ENCODE results near the gene ZNF385C. TPM values are rescaled to one million over a fixed set of nuclear protein-coding genes. Genes with fewer than 3 reads are reported as not detected.

Gene ZNF385C
- polyA plus RNA-seq, 2 of the 4 experiments (the other 2 are of a cell fraction) = 0.13 to 0.61 TPM

GRCh38 chr17:42053731-42054500, 44.4 kb downstream of the ZNF385C start:
- DNase-seq (ENCODE audit: low read depth in 1 of 2, low spot score in 1 of 2) (no peak), FAIRE-seq (no peak), ATAC-seq (no peak)
- ChIA-PET POLR2A (no interaction called here), CTCF (interaction anchor here (0.6 to 16.9 kb wide), 12 partner anchors 13 to 316 kb away, joined by 3 to 454 read pairs (median 4); partner anchors contain the start of genes DHX58, KAT2A and ZNF385C)
- Histone ChIP-seq H3K4me1 (peaks cover 12% of the 10 kb centered on the region), H3K9me3 (no peaks in the 10 kb centered on the region), H3K27ac (no peak overlapping the region), H3K4me3 (no peak overlapping the region), H3K4me2 (no peak overlapping the region)
- TF ChIP-seq CHD2 (IDR thresholded peaks at IDR 0.05; ENCODE audit: low read length, partially characterized antibody) = no peak
- no peak for TF ChIP-seq KDM1A (IDR thresholded peaks at IDR 0.05; ENCODE audit: low read depth)
- no peak for TF ChIP-seq POLR2A (IDR thresholded peaks at IDR 0.05; ENCODE audit: low read length)
- TF ChIP-seq NR3C1 (IDR thresholded peaks at IDR 0.05) = no peak
- TF ChIP-seq ESRRA (IDR thresholded peaks at IDR 0.05; ENCODE audit: borderline replicate concordance, low read length) = no peak
- no peak for TF ChIP-seq POLR2AphosphoS2 (conservative IDR thresholded peaks at IDR 0.05; ENCODE audit: low read length)
- TF ChIP-seq EHMT2 (IDR thresholded peaks at IDR 0.05; ENCODE audit: low read depth) = no peak
- no peak for TF ChIP-seq PHF8 (IDR thresholded peaks at IDR 0.05; ENCODE audit: borderline replicate concordance, low read depth)
- no peak for TF ChIP-seq HEYL (CRISPR knock-in tag; IDR thresholded peaks at IDR 0.05)
- TF ChIP-seq HES2 (IDR thresholded peaks at IDR 0.05) = no peak
- TF ChIP-seq CTCF (IDR thresholded peaks at IDR 0.05) = no peak
- TF ChIP-seq REST (IDR thresholded peaks at IDR 0.05) = no peak
- TF ChIP-seq PBX3 (IDR thresholded peaks at IDR 0.05) = no peak
- TF ChIP-seq TP53 (CRISPR knock-in tag; IDR thresholded peaks at IDR 0.05) = no peak
- WGBS (ENCODE audit: missing lambda C conversion rate) = 50% methylated on average over 12 of the region's 12 CpGs

- H3K4me1 ChIP-seq = peaks cover 12% of the 10 kb centered on the region
- CTCF ChIA-PET = interaction anchor here (1.1 to 16.9 kb wide), 7 partner anchors 9 to 101 kb away, joined by 3 to 454 read pairs (median 6); partner anchors contain the start of genes DHX58, KAT2A and ZNF385C
- WGBS (ENCODE audit: missing lambda C conversion rate) = 50% methylated on average over 6 of the region's 6 CpGs
- no peak overlapping the region for H3K27ac ChIP-seq
- FAIRE-seq = no peak
- H3K4me2 ChIP-seq = no peak overlapping the region
- no peaks in the 10 kb centered on the region for H3K9me3 ChIP-seq
- H3K4me3 ChIP-seq = no peak overlapping the region
- no peak for ATAC-seq
- TF ChIP-seq ZNF302 (CRISPR knock-in tag; IDR thresholded peaks at IDR 0.05) (no peak), SMC3 (IDR thresholded peaks at IDR 0.05) (no peak), MYC (IDR thresholded peaks at IDR 0.05; ENCODE audit: borderline replicate concordance, low read length) (no peak), BHLHE40 (IDR thresholded peaks at IDR 0.05; ENCODE audit: low read depth, low read length) (no peak), BCL3 (IDR thresholded peaks at IDR 0.05) (no peak), FOSB (CRISPR knock-in tag; IDR thresholded peaks at IDR 0.05) (no peak), HEYL (CRISPR knock-in tag; IDR thresholded peaks at IDR 0.05) (no peak), CBX2 (IDR thresholded peaks at IDR 0.05; ENCODE audit: borderline replicate concordance, low read depth) (no peak), CTCF (IDR thresholded peaks at IDR 0.05) (no peak), RAD21 (conservative IDR thresholded peaks at IDR 0.05 in 1 of 2, IDR thresholded peaks at IDR 0.05 in 1 of 2) (no peak), CBX8 (IDR thresholded peaks at IDR 0.05) (no peak), POLR2AphosphoS2 (conservative IDR thresholded peaks at IDR 0.05; ENCODE audit: low read length) (no peak)
- POLR2A ChIA-PET = no interaction called here
- DNase-seq (ENCODE audit: low read depth in 1 of 2, low spot score in 1 of 2) = no peak
Measured at GRCh38 chr17:42052346-42052877, 45.9 kb downstream of the ZNF385C start.
